Measurements from ENCODE around the gene NCMAP.

DNA sequence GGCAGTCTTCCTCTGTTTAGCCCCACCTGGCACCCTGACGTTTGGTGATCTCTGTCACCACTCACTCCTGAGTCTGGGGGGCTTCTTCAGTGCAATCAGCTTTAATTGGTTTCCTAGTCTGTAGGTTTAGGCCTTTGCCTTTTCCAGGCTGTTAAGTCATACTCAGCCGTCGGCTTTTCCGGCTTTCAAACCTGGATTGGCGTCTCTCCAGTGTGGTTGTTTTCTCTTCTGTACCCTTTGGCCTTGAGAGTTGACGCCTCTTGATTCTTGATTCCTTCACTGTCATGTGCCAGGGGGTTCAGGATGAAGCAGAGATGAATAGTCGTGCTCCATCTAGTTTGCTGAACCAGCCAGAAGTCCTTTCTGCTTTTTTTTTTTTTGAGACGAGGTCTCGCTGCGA lies 24.9 kb downstream of the NCMAP start:
- TF ChIP-seq RAD21 (IDR thresholded peaks at IDR 0.05; ENCODE audit: low read length) (no peak), POLR2A (IDR thresholded peaks at IDR 0.05; ENCODE audit: low read depth, low read length) (no peak), NFE2L2 (IDR thresholded peaks at IDR 0.05; ENCODE audit: low read depth, low read length) (no peak), SMC3 (IDR thresholded peaks at IDR 0.05; ENCODE audit: low read depth, low read length) (no peak), RFX5 (IDR thresholded peaks at IDR 0.05; ENCODE audit: low read depth, low read length) (no peak), MXI1 (IDR thresholded peaks at IDR 0.05; ENCODE audit: borderline replicate concordance, low read depth, low read length) (no peak), MAFK (IDR thresholded peaks at IDR 0.05; ENCODE audit: low read depth, low read length) (no peak), CEBPB (IDR thresholded peaks at IDR 0.05; ENCODE audit: low read depth, low read length) (no peak), FOS (IDR thresholded peaks at IDR 0.05; ENCODE audit: low read depth, low read length) (no peak)
- TF ChIP-seq, protein P1, sequence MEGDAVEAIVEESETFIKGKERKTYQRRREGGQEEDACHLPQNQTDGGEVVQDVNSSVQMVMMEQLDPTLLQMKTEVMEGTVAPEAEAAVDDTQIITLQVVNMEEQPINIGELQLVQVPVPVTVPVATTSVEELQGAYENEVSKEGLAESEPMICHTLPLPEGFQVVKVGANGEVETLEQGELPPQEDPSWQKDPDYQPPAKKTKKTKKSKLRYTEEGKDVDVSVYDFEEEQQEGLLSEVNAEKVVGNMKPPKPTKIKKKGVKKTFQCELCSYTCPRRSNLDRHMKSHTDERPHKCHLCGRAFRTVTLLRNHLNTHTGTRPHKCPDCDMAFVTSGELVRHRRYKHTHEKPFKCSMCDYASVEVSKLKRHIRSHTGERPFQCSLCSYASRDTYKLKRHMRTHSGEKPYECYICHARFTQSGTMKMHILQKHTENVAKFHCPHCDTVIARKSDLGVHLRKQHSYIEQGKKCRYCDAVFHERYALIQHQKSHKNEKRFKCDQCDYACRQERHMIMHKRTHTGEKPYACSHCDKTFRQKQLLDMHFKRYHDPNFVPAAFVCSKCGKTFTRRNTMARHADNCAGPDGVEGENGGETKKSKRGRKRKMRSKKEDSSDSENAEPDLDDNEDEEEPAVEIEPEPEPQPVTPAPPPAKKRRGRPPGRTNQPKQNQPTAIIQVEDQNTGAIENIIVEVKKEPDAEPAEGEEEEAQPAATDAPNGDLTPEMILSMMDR (conservative IDR thresholded peaks at IDR 0.05; ENCODE audit: low read depth, low read length), result no peak
- TF ChIP-seq, protein P2, sequence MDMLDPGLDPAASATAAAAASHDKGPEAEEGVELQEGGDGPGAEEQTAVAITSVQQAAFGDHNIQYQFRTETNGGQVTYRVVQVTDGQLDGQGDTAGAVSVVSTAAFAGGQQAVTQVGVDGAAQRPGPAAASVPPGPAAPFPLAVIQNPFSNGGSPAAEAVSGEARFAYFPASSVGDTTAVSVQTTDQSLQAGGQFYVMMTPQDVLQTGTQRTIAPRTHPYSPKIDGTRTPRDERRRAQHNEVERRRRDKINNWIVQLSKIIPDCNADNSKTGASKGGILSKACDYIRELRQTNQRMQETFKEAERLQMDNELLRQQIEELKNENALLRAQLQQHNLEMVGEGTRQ (IDR thresholded peaks at IDR 0.05; ENCODE audit: low read depth, low read length), result no peak
- TF ChIP-seq, protein P3, sequence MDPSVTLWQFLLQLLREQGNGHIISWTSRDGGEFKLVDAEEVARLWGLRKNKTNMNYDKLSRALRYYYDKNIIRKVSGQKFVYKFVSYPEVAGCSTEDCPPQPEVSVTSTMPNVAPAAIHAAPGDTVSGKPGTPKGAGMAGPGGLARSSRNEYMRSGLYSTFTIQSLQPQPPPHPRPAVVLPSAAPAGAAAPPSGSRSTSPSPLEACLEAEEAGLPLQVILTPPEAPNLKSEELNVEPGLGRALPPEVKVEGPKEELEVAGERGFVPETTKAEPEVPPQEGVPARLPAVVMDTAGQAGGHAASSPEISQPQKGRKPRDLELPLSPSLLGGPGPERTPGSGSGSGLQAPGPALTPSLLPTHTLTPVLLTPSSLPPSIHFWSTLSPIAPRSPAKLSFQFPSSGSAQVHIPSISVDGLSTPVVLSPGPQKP (IDR thresholded peaks at IDR 0.05; ENCODE audit: borderline replicate concordance, low read depth, low read length), result no peak
